Progenitor cell of endocrine pancreas (in vitro differentiated cells): ENCODE results near the gene NUDT1. TPM values are rescaled to one million over a fixed set of nuclear protein-coding genes. Genes with fewer than 3 reads are reported as not detected.

Source experiments
- DNase-seq: peaks from one replicate; pipeline ENCODE4 v3.0.0; 2021; ENCODE audit warnings: low spot score; ENCODE audit not compliant: unreplicated experiment
- H3K27ac Mint-ChIP-seq: 2 replicates; pipeline ENCODE4 v1.8.0; 2021; ENCODE audit warnings: mild to moderate bottlenecking, moderate library complexity, mixed read lengths
- H3K27me3 Mint-ChIP-seq: 2 replicates; pipeline ENCODE4 v1.8.0; 2021; ENCODE audit warnings: mixed read lengths
- H3K36me3 Mint-ChIP-seq: 2 replicates; pipeline ENCODE4 v1.8.0; 2022; ENCODE audit warnings: mixed read lengths; ENCODE audit not compliant: insufficient read depth
- H3K4me1 Mint-ChIP-seq: 2 replicates; pipeline ENCODE4 v1.8.0; 2021; ENCODE audit warnings: low read depth, mixed read lengths
- H3K4me3 Mint-ChIP-seq: 2 replicates; pipeline ENCODE4 v1.8.0; 2021; ENCODE audit warnings: low read depth, mild to moderate bottlenecking, moderate library complexity, mixed read lengths
- H3K9me3 Mint-ChIP-seq: 2 replicates; pipeline ENCODE4 v1.8.0; 2021; ENCODE audit warnings: low read depth, mixed read lengths
- total RNA-seq: library from RNA; stranded (reverse); gene quantifications from 2 replicates; pipeline ENCODE4 v1.2.1, GENCODE V29; 2021
- TF ChIP-seq, protein P1 (sequence below): fragments of 200-600 bp; sonication (generic); IDR thresholded peaks from one replicate; pipeline ENCODE4 v1.5.0; 2021; ENCODE audit warnings: antibody characterized with exemption, mild to moderate bottlenecking; ENCODE audit not compliant: unreplicated experiment

The NUDT1 gene
- total RNA-seq, 1 donor from 2014 or later = 22.1 TPM

DNA sequence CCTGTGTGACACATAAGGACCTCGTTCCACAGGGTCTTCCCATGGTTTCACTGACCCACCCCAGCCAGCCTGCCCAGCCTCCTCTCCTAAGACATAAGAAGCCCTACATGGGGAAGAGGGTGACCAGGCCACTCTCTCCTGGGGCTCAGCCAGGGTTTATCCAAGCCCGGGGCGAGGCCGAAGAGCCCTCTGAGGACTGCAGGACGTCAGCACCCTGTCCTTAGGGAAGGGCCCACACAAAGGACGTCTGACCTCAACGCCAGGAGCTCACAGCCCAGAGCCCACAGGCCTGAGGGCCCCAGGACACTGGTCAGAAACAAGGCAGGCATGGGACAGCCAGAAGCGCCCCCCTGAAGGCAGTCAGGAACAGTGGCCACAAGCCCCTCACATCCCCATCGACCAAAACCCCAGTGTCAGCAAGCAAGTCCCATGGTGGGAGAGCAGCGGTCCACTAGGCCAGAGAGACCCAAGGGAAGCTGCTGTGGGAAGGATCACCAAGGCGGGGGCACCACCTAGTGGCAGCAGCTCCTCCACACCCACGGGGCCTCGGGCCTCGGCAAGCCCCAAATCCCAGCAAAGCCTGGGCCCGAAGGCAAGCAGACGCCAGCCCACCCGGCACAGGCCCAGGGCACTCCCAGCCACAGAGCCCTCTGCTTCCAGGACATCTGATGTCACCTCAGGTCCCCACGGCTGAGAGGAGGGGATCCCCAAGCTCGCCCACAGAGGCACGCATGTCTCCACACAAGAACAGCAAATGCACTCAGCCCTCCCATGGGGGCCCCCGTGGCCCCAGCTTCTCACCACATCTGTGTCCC lies 32.7 kb upstream of the NUDT1 start:
- no peaks in the 10 kb centered on the region for H3K9me3 Mint-ChIP-seq
- TF ChIP-seq, protein P1, sequence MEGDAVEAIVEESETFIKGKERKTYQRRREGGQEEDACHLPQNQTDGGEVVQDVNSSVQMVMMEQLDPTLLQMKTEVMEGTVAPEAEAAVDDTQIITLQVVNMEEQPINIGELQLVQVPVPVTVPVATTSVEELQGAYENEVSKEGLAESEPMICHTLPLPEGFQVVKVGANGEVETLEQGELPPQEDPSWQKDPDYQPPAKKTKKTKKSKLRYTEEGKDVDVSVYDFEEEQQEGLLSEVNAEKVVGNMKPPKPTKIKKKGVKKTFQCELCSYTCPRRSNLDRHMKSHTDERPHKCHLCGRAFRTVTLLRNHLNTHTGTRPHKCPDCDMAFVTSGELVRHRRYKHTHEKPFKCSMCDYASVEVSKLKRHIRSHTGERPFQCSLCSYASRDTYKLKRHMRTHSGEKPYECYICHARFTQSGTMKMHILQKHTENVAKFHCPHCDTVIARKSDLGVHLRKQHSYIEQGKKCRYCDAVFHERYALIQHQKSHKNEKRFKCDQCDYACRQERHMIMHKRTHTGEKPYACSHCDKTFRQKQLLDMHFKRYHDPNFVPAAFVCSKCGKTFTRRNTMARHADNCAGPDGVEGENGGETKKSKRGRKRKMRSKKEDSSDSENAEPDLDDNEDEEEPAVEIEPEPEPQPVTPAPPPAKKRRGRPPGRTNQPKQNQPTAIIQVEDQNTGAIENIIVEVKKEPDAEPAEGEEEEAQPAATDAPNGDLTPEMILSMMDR = peak; percentile 82
- no peaks in the 10 kb centered on the region for H3K27me3 Mint-ChIP-seq
- peaks cover 34% of the 10 kb centered on the region for H3K36me3 Mint-ChIP-seq
- H3K27ac Mint-ChIP-seq = no peak overlapping the region
- no peak overlapping the region for H3K4me3 Mint-ChIP-seq
- H3K4me1 Mint-ChIP-seq = no peaks in the 10 kb centered on the region
- peak; percentile 66 for DNase-seq

DNA sequence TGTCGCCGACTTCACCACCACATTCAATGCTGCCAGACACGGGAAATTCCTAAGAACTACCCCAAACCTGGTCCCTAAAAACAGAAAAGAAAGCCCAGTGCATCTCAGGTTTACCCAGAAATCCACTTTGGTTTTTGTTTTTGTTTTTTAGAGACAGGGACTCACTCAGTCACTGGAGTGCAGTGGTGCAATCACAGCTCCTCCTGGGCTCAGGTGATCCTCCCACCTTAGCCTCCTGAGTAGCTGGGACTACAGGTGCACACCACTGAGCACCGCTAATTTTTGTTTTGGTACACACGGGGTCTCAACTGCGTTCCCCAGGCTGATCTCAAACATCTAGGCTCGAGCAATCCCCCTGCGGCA lies 32.1 kb upstream of the NUDT1 start:
- no peak overlapping the region for H3K27ac Mint-ChIP-seq
- H3K36me3 Mint-ChIP-seq = peaks cover 36% of the 10 kb centered on the region
- no peaks in the 10 kb centered on the region for H3K9me3 Mint-ChIP-seq
- DNase-seq = no peak
- H3K4me3 Mint-ChIP-seq = no peak overlapping the region
- no peaks in the 10 kb centered on the region for H3K27me3 Mint-ChIP-seq
- no peaks in the 10 kb centered on the region for H3K4me1 Mint-ChIP-seq
- TF ChIP-seq, protein P1 = no peak

DNA sequence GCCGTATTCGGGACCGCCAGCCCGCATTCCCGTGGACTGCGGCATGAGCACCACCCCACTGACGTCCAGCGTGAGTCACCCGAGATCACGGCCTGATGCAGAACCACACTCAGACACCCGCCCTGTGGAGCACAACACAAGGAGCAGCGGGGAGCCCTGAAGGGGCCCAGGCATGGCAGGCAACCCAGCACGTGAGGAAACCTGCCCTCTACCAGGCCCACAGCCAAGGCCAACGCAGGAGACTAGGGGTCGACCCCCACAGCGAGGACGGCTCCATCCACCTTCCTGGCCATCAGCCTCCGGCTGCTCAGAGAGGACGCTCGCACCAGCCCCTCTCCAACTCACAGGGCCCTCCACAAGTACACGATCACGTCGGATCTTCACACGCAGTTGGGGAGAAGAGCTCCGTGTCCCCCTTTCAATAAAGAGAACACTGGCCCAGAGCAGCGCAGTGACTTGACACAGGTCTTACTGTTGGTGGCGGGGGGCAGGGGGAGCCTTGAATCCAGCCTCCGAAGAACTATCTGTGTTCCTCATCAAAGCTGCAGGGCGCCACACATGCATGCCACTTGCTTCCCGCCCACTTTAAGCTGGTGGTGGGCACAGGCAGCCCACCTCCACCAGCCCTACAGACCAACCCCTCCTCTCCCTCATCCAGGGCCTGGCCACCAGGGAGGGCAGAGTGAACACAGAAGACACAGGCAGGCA lies 31.3 kb upstream of the NUDT1 start:
- no peaks in the 10 kb centered on the region for H3K4me1 Mint-ChIP-seq
- peaks cover 34% of the 10 kb centered on the region for H3K36me3 Mint-ChIP-seq

DNA sequence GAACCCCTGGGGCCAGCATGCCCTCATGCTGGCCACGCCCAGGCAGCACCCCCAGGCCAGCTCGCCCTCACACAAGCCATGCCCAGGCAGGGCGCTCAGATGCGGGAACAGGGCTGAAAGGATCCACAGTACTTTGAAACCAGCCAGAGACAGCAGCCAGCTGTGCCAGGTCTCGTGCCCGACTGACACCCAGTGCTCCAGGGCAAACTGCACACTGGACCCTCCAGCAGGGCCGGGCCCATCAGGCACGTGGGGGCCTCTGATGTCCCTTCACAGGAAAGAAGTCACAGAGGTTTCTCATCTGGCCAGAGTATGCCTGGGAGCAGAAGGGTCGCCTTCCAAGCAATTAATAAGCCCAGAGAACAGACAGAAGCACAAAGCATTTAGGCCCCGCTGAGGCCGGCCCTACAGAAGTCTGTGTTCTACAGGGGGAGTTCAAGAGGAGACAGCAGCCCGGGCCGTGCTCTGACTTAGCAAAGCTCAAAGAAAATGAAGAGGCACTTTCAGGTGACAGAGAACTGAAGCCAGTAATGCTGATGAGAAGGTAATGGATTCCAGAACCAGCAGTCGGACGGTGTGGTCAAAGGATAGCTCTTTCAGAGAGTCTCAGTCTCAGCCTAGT lies 30.7 kb upstream of the NUDT1 start:
- H3K4me3 Mint-ChIP-seq = no peak overlapping the region
- peaks cover 37% of the 10 kb centered on the region for H3K36me3 Mint-ChIP-seq
- no peaks in the 10 kb centered on the region for H3K27me3 Mint-ChIP-seq
- TF ChIP-seq, protein P1 = no peak
- no peak for DNase-seq
- H3K27ac Mint-ChIP-seq = no peak overlapping the region
- no peaks in the 10 kb centered on the region for H3K4me1 Mint-ChIP-seq
- no peaks in the 10 kb centered on the region for H3K9me3 Mint-ChIP-seq

More for the DNA sequence above, 31.3 kb upstream of the NUDT1 start:
- TF ChIP-seq, protein P1 = no peak
- Mint-ChIP-seq H3K27me3 (no peaks in the 10 kb centered on the region), H3K9me3 (no peaks in the 10 kb centered on the region), H3K4me3 (no peak overlapping the region), H3K27ac (no peak overlapping the region)
- DNase-seq = no peak

DNA sequence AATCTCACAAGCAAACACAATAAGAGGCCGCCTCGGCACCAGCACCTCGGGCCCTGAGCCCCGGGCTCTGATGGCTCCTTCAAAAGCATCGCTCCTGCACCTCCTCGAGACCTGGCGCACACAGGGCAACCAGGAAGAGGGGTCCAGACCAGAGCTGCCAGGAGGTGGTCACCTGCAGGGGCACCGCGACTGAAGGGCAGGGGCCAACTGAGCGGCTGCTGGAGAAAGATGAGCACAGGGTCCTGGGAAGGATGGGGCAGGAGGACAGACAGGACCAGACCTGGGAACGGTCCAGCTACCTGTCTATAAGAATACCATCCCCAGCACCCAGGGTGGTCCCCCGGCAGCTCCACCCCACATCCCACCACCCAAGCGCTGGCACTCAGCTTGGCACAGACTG lies 30.1 kb upstream of the NUDT1 start:
- TF ChIP-seq, protein P1 = no peak
- no peaks in the 10 kb centered on the region for H3K27me3 Mint-ChIP-seq
- no peak for DNase-seq
- H3K4me1 Mint-ChIP-seq = no peaks in the 10 kb centered on the region
- no peak overlapping the region for H3K27ac Mint-ChIP-seq
- H3K36me3 Mint-ChIP-seq = peaks cover 38% of the 10 kb centered on the region
- no peak overlapping the region for H3K4me3 Mint-ChIP-seq
- no peaks in the 10 kb centered on the region for H3K9me3 Mint-ChIP-seq
